HepG2 (cell line): Measurements from ENCODE around the gene NOC4L. TPM values are rescaled to one million over a fixed set of nuclear protein-coding genes. Genes with fewer than 3 reads are reported as not detected.

Experiments used
- ATAC-seq: fragments of 200-7000 bp; cut with Tn5 transposase; 3 replicates; pipeline ENCODE4 v1.9.1; 2020; ENCODE audit warnings: mild to moderate bottlenecking, moderate library complexity
- BruUV-seq: library from RNA; stranded (reverse); fragments of 400-500 nt; replicated peaks from 2 replicates; lab custom pipeline; 2021; lab: Mats Ljungman, UMichigan
- CTCF ChIA-PET: fragments of 300-600 bp; formaldehyde crosslinking; extraction: SDS; loops from one replicate; lab custom pipeline; 2021; ENCODE audit warnings: low total read pairs, inconsistent platforms, low intra/inter-chr PET ratio; lab: Yijun Ruan, JAX
- POLR2A ChIA-PET: fragments of 350-600 bp; sonication (Branson Sonifier 250); formaldehyde crosslinking; loops from one replicate; lab custom pipeline; 2020; ENCODE audit warnings: antibody characterized with exemption, inconsistent platforms; lab: Yijun Ruan, JAX
- DNase-seq: peaks from one replicate; pipeline ENCODE4 v3.0.0-alpha.2; 2015; ENCODE audit warnings: low spot score
- FAIRE-seq: peaks from 3 replicates; lab custom pipeline; 2011; peaks lifted over from hg19 to GRCh38; lab: Jason Lieb, UNC
- H2AFZ ChIP-seq: one replicate; pipeline ENCODE4 v1.6.1; 2011; ENCODE audit warnings: low read length, inconsistent platforms
- H3K27ac ChIP-seq: fragments of 300-600 bp; 3 replicates; pipeline ENCODE4 v1.8.0; 2011; ENCODE audit warnings: mixed run types, mild to moderate bottlenecking, mixed read lengths, low read length, inconsistent platforms; ENCODE audit not compliant: insufficient read depth; ENCODE audit errors: extremely low read length
- H3K27me3 ChIP-seq, 2 experiments: fragments of 200-600 bp in 1 of 2; 2 replicates in 1 of 2; 3 replicates in 1 of 2; pipeline versions ENCODE4 v1.6.0 to v1.8.0; 2011; ENCODE audit warnings: low read length in 2 of 2, mild to moderate bottlenecking in 2 of 2, moderate library complexity in 2 of 2, inconsistent platforms in 1 of 2; ENCODE audit not compliant: insufficient read depth in 2 of 2, control insufficient read depth in 1 of 2
- H3K36me3 ChIP-seq, 2 experiments: fragments of 200-600 bp in 1 of 2; replicated peaks in 1 of 2; 2 replicates in 1 of 2; 3 replicates in 1 of 2; pipeline versions ENCODE4 v1.5.1 to v1.8.0; 2011; ENCODE audit warnings: low read length in 2 of 2, inconsistent platforms in 1 of 2; ENCODE audit not compliant: insufficient read depth in 2 of 2, control insufficient read depth in 1 of 2
- H3K4me1 ChIP-seq: 2 replicates; pipeline ENCODE4 v1.5.1; 2012; ENCODE audit warnings: low read length, inconsistent platforms; ENCODE audit not compliant: insufficient read depth
- H3K4me2 ChIP-seq: 2 replicates; pipeline ENCODE4 v1.6.0; 2011; ENCODE audit warnings: low read depth, low read length, inconsistent platforms
- H3K4me3 ChIP-seq, 3 experiments: fragments of 200-600 bp in 1 of 3; sonication (generic), shearing (Covaris generic) in 1 of 3; replicated peaks in 1 of 3; 2 replicates each; pipeline ENCODE4 v1.5.1; 2011 to 2016; ENCODE audit warnings: low read length in 3 of 3, inconsistent platforms in 2 of 3, low read depth in 2 of 3, mild to moderate bottlenecking in 2 of 3, control low read depth in 1 of 3, mixed read lengths in 1 of 3; ENCODE audit not compliant: insufficient read depth in 1 of 3
- H3K79me2 ChIP-seq: one replicate; pipeline ENCODE4 v1.6.1; 2011; ENCODE audit warnings: low read length, inconsistent platforms; ENCODE audit not compliant: insufficient read depth
- H3K9ac ChIP-seq: 2 replicates; pipeline ENCODE4 v1.6.0; 2011; ENCODE audit warnings: mild to moderate bottlenecking, low read depth, low read length, inconsistent platforms; ENCODE audit not compliant: insufficient read depth
- H3K9me3 ChIP-seq: 2 replicates; pipeline ENCODE4 v1.5.1; 2012; ENCODE audit warnings: mild to moderate bottlenecking, low read length
- H4K20me1 ChIP-seq: 2 replicates; pipeline ENCODE4 v1.6.0; 2011; ENCODE audit warnings: inconsistent platforms, mild to moderate bottlenecking, low read length, moderate library complexity; ENCODE audit not compliant: insufficient read depth
- ZFYVE20 ChIP-seq: sonication (generic); formaldehyde crosslinking; IDR thresholded peaks from 2 replicates; pipeline ENCODE4 v1.8.0; 2023; ENCODE audit warnings: low read depth, mild to moderate bottlenecking, moderate library complexity, missing genetic modification reagents, borderline replicate concordance
- WGBS: methylation state at CpG from one replicate; pipeline ENCODE4 v1.1.6; 2017; ENCODE audit warnings: low lambda C conversion rate; 5-methylcytosine and 5-hydroxymethylcytosine counted together
- in situ Hi-C: cut with HindIII; loops from 2 replicates; pipeline ENCODE4 v1.10.0; 2017; ENCODE audit warnings: low pct_unique_long_range_greater_than_20kb; ENCODE audit not compliant: extremely low pct_ligation_motif_present
- intact Hi-C: fragments of 100-400 bp; cut with micrococcal nuclease; formaldehyde crosslinking; loops from one replicate; pipeline ENCODE4 v1.10.0; 2022; ENCODE audit not compliant: unreplicated experiment
- polyA plus RNA-seq, 8 experiments: library from polyadenylated mRNA; depleted of rRNA in 3 of 8; stranded (reverse) in 7 of 8; unstranded in 1 of 8; fragments of >200 nt; fragmentation: Illumina TruSeq in 4 of 8; extraction: Trizol in 4 of 8; gene quantifications; 2 replicates each; pipeline versions ENCODE4 v1.2.1 to v1.2.3, GENCODE V29; 2011 to 2016; ENCODE audit warnings: low read depth in 4 of 8, missing spikeins in 1 of 8, mixed read lengths in 1 of 8; ENCODE audit not compliant: insufficient read depth in 1 of 8
- total RNA-seq, 5 experiments: library from RNA; depleted of rRNA; stranded (reverse); fragments of >200 nt; fragmentation: Illumina TruSeq; extraction: Trizol; gene quantifications; 2 replicates each; pipeline ENCODE4 v1.2.3, GENCODE V29; 2016; ENCODE audit warnings: low read depth in 1 of 5
- TF ChIP-seq, protein P1 (sequence below): sonication (generic); formaldehyde crosslinking; IDR thresholded peaks from 2 replicates; pipeline ENCODE4 v1.9.0; 2021; ENCODE audit warnings: mild to moderate bottlenecking, missing genetic modification reagents
- TF ChIP-seq, protein P2 (sequence below): fragments of 450-650 bp; IDR thresholded peaks from 2 replicates; pipeline ENCODE4 v1.6.1; 2017; ENCODE audit warnings: mild to moderate bottlenecking

NOC4L gene
- total and polyA plus RNA-seq, 2 of the 13 experiments (the other 11 are each of a cell fraction or from before 2014, with no cell fraction given), result 4.3 to 14.6 TPM

DNA sequence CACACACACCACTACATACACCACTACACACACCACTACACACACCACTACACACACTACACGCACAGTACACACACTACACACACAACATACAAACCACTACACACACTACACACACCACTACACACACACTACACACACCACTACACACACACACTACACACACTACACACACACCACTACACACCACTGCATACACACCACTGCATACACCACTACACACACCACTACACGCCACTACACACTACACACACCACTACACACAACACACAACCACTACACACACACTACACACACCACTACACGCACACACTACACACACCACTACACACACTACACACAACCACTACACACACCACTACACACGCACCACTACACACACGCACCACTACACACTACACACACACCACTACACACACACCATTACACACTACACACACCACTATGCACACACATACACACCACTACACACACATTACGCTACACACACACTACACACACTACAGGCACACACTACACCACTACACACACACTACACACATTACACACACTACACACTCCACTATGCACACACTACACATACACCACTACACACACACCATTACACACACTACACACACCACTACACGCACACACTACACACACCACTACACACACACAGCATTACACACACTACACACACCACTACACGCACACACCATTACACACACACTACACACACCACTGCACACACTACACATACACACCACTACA is 12.5 kb downstream of the NOC4L start:
- peaks cover 0 to 2% of the 10 kb centered on the region in 2 experiments; a peak in 2 of 5 replicates for H3K36me3 ChIP-seq
- H3K9me3 ChIP-seq, result no peaks in the 10 kb centered on the region
- H4K20me1 ChIP-seq, result peaks cover 3% of the 10 kb centered on the region; the same call in 1 of the 2 replicates
- WGBS, result 87% methylated on average over 8 of the region's 8 CpGs
- H3K27me3 ChIP-seq, result 0 out of 5 replicates have a peak, but pooled peaks cover under 1 to 2% of the 10 kb centered on the region in 2 experiments
- no peaks in the 10 kb centered on the region for H3K79me2 ChIP-seq
- no peak overlapping the region for H3K4me3 ChIP-seq
- ATAC-seq (no peak), DNase-seq (no peak), FAIRE-seq (peak; percentile 81)
- H2AFZ ChIP-seq, result no peak overlapping the region
- no peak overlapping the region for H3K27ac ChIP-seq
- ChIA-PET CTCF (no interaction called here), POLR2A (no interaction called here)
- H3K4me2 ChIP-seq, result no peak overlapping the region
- TF ChIP-seq, protein P1, sequence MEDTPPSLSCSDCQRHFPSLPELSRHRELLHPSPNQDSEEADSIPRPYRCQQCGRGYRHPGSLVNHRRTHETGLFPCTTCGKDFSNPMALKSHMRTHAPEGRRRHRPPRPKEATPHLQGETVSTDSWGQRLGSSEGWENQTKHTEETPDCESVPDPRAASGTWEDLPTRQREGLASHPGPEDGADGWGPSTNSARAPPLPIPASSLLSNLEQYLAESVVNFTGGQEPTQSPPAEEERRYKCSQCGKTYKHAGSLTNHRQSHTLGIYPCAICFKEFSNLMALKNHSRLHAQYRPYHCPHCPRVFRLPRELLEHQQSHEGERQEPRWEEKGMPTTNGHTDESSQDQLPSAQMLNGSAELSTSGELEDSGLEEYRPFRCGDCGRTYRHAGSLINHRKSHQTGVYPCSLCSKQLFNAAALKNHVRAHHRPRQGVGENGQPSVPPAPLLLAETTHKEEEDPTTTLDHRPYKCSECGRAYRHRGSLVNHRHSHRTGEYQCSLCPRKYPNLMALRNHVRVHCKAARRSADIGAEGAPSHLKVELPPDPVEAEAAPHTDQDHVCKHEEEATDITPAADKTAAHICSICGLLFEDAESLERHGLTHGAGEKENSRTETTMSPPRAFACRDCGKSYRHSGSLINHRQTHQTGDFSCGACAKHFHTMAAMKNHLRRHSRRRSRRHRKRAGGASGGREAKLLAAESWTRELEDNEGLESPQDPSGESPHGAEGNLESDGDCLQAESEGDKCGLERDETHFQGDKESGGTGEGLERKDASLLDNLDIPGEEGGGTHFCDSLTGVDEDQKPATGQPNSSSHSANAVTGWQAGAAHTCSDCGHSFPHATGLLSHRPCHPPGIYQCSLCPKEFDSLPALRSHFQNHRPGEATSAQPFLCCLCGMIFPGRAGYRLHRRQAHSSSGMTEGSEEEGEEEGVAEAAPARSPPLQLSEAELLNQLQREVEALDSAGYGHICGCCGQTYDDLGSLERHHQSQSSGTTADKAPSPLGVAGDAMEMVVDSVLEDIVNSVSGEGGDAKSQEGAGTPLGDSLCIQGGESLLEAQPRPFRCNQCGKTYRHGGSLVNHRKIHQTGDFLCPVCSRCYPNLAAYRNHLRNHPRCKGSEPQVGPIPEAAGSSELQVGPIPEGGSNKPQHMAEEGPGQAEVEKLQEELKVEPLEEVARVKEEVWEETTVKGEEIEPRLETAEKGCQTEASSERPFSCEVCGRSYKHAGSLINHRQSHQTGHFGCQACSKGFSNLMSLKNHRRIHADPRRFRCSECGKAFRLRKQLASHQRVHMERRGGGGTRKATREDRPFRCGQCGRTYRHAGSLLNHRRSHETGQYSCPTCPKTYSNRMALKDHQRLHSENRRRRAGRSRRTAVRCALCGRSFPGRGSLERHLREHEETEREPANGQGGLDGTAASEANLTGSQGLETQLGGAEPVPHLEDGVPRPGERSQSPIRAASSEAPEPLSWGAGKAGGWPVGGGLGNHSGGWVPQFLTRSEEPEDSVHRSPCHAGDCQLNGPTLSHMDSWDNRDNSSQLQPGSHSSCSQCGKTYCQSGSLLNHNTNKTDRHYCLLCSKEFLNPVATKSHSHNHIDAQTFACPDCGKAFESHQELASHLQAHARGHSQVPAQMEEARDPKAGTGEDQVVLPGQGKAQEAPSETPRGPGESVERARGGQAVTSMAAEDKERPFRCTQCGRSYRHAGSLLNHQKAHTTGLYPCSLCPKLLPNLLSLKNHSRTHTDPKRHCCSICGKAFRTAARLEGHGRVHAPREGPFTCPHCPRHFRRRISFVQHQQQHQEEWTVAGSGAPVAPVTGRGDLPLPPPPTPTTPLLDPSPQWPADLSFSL, result peak; percentile 82
- TF ChIP-seq, protein P2, sequence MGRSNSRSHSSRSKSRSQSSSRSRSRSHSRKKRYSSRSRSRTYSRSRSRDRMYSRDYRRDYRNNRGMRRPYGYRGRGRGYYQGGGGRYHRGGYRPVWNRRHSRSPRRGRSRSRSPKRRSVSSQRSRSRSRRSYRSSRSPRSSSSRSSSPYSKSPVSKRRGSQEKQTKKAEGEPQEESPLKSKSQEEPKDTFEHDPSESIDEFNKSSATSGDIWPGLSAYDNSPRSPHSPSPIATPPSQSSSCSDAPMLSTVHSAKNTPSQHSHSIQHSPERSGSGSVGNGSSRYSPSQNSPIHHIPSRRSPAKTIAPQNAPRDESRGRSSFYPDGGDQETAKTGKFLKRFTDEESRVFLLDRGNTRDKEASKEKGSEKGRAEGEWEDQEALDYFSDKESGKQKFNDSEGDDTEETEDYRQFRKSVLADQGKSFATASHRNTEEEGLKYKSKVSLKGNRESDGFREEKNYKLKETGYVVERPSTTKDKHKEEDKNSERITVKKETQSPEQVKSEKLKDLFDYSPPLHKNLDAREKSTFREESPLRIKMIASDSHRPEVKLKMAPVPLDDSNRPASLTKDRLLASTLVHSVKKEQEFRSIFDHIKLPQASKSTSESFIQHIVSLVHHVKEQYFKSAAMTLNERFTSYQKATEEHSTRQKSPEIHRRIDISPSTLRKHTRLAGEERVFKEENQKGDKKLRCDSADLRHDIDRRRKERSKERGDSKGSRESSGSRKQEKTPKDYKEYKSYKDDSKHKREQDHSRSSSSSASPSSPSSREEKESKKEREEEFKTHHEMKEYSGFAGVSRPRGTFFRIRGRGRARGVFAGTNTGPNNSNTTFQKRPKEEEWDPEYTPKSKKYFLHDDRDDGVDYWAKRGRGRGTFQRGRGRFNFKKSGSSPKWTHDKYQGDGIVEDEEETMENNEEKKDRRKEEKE, result no peak
- TF ChIP-seq ZFYVE20 (CRISPR knock-in tag), result 0 out of 2 replicates have a peak, but pooled peaks have one; percentile 27
- BruUV-seq, result no TSS peak
- intact Hi-C loops, result no loop called here
- H3K9ac ChIP-seq, result no peak overlapping the region
- in situ Hi-C loops, result no loop called here
- peaks cover 14% of the 10 kb centered on the region for H3K4me1 ChIP-seq
